HG03175 (cell line): ENCODE measurements around the gene ACP4.

Experiments used
- ATAC-seq: cut with Tn5 transposase; IDR thresholded peaks from one replicate; pipeline ENCODE4 v1.9.1; 2021; ENCODE audit warnings: mild to moderate bottlenecking, moderate library complexity; ENCODE audit not compliant: unreplicated experiment

Gene ACP4

GRCh38 chr19:50820549-50821247 is 30.5 kb downstream of the ACP4 start:
- no peak for ATAC-seq

- ATAC-seq, result no peak
These were observed 31.0 kb downstream of the ACP4 start for GRCh38 chr19:50821248-50821612.

DNA sequence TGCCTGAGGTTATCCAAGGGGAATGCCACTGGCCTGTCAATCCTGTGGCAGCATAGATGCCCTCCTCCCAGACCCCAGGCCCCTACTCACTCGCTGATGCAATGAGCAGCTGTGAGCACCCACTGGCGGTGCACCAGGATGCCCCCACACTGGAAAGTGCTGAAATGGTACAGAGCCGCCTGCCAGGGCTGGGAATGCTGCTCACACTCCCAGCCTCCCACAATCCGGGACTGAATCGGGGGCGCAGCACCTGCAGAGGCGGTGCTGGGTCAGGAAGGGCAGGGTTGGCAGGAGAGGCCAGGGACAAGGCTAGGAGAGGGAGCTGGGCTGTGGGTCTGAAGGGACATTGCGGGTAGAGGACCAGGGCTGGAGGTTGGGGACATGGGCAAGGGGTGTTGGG is 31.4 kb downstream of the ACP4 start:
- no peak for ATAC-seq

GRCh38 chr19:50822661-50823208 is 32.5 kb downstream of the ACP4 start:
- ATAC-seq, result no peak

DNA sequence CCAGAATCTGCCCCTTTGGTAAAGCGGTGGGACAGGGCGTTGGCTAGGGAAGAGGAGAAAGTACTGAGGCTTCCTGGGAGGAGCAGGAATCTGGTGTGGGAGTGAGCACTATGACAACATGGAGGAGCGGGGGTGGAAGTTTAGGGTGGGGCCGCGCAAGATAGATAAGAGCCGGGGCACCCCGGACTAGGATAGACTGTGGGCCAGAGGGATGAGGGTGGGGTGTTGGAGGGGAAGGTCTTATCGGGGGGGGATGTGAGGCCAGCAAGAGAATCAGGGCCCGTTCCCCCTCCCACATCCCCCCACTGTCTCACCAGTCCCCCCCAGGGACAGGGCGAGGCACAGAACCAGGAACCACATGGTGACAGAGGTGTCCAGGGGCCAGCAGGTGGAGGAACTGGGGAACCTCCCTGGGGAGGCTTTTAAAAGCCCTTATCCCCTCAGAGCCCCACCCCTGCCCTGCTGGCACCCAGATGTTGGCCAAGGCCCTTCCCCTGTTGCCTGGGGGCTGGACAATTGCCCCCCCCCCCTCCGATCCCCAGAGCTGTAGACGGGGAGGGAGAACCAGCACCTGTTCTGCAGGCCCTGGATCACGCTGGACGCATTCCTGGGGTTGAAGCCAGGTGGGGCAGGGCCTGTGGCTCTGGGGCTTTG is 33.3 kb downstream of the ACP4 start, which contains the start of gene KLK1:
TSS of gene KLK1 (minus strand) at position 399 of the 654 bp plus-strand sequence. CDS start at position 360, 39 bp downstream.
- ATAC-seq, result no peak

DNA sequence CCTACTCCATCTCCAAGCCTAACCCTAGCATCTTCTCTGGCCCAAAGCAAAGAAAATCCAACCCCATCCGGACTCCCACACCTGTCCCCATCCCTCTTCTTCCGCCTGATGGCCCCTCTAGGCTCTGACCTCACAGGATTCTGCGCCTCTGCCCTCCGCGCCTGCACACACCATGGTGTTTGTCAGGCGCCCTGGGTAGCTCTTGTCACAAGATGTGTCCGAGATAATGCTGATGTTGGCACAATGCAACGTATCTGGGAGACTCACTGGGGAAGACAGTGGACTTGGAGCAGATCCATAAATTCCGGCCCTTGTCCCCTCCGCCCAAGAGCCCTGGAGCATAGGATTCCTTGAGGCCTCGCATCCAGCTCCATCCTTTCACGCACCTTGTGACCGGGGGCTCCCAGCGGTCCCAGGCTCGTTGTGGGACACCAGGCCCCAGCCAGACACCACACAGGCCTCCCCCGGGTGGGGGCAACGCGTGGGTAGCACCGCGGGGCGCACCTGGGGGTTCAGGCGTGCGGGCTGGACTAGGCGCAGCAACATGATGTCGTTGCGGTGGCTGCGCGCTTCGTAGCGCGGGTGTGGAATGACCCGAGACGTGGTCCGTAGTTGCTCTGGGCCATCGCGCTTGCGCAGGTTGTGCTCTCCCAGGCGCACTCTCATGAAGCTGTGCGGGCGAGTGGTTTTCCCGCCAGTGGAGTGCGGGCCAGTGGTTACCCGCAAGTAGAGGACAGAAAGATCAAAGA is 36.5 kb downstream of the ACP4 start:
- no peak for ATAC-seq

GRCh38 chr19:50827476-50827875 is 37.3 kb downstream of the ACP4 start:
- ATAC-seq, result no peak

GRCh38 chr19:50829801-50830200 is 39.6 kb downstream of the ACP4 start:
- ATAC-seq, result no peak

DNA sequence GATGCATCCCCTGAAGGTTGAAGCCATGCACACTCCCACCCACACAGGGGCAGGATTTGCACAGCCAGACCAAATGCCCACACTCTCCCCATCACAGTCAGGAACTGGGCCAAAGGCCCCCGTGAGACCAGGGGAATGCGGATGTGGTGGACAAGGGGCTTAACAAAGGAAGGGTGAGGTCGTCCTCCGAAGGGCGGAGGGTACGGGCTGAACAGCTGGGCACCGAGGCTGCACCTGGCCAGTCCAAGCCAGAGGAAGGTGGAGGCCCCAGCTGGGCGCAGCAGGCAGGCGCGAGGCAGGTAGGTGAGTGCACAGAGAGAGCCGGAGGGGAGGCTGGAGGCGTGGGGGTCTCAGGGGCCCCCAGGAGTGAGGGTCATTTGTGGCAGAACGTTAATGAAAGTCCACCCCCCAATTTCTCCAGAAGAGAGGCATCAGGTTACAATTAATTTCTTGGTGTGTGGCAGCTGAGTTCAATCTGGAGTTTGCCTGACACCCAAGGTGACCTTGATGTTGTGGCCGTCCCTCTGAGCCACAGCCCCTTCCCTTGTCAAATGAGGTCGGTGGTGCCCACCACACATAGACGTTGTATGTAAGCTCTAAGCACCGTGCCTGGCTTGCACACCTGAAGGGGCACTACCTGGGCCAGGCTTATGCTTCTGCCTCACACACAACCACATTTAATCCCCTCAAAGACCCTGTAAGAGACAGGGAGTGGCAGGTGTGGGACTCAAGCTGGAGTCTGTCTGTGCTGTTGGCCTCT is 40.2 kb downstream of the ACP4 start:
- ATAC-seq, result no peak

DNA sequence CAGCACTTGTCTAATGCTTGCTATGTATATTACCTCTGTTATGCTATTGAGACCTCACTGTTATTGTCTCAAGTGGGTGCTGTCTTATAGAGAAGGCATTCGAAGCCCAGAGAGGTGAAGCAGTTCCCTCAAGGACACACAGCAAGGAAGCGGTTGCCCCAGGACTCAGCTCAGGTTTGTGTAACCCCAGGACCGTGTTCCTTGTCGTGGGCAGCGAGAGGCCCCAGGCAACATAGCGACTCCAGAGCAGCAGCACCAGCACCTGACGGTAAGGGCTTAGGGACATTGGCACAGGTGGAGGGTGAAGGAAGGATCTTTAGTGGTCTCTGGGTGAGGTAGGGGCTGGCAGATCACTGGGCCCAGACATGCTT is 40.8 kb downstream of the ACP4 start:
- no peak for ATAC-seq

GRCh38 chr19:50832666-50833065 is 42.5 kb downstream of the ACP4 start:
- ATAC-seq, result no peak

- no peak for ATAC-seq
These were observed 43.0 kb downstream of the ACP4 start, which contains the start of gene KLK15 for GRCh38 chr19:50833117-50833801. TSS of gene KLK15 (minus strand) at chr19:50833574. CDS start at chr19:50831492, 2,082 bp downstream.

DNA sequence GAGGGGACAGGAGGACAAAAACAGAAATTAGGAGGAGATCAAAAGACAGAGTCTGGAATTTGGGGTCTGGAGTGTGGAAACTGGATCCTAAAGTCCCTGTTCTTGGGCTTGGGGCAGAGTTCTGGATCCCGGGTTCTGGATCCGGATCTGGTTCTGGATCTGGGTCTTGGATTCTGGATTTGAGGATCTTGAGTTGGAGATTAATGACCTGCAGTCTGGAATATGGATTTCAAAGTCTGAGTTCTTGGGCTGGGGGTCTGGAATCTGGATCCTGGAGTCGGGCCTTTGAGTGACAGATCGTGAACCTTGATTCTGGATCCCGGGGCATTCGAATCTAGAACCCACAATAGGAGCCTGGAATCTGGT is 43.6 kb downstream of the ACP4 start:
- ATAC-seq, result no peak

DNA sequence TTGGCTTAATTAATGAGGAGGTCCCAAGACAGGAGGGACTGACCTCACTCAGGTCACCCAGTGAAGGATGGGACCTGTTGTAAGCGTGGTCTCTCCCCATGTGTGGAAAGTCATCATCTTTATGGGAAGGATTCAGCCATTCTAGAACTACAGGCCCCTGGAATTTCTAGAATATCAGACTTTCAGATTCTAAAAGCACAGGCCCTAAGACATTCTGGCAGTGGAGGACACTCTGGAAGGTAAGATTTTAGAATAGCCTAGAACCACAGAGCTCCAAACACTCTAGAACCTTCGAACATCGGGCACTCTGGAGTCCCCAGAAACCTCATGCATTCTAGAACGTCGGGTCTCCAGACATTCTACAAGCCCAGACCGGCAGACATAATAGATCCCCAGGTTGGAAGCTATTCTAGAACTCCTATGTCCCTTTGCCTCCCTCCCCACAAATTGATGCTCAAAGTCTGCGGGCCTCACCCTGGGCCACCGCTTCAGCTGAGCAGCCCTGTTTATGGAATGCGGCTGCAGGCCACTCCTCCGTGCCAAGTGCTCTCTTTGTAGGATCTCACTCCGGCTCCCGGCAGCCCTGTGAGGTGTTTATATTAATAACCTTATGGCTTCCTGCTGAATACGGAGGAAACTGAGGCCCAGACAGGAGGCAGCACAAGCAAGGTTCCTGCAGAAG is 45.0 kb downstream of the ACP4 start:
- no peak for ATAC-seq

GRCh38 chr19:50835785-50836542 is 45.7 kb downstream of the ACP4 start:
- peak; percentile 86 for ATAC-seq

DNA sequence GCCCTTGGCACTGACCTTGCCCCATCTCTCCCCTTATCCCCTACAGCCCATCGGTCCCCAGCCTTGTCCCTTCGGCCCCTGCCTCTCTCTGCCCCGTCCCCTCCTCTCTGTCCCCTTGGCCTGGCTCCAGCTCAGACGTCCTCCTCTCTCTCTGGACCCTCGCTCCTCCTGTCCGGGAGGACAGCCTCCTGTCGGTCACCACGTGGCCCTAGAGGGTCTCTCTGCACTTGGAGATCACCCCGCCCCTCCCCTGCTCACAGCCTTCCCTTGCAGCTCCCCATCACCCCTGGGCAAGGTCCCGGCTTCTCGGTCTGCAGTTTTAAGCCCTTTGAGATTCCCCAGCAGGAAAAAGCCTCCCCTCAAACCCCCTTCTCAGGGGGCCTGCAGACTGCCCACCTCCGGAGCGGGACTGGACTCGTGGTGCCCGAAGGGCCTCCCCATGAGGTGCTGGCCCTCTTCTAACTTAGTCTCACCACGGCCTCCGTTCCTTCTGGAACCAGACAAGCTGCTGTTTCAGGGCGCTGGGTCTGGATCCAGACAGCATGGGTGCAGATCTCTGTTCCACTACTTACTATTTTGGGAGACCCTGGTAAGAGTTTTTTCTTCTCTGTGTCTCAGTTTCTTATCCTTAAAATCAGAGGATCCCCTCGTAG is 46.5 kb downstream of the ACP4 start:
- ATAC-seq, result no peak

GRCh38 chr19:50837300-50837699 is 47.1 kb downstream of the ACP4 start:
- no peak for ATAC-seq

DNA sequence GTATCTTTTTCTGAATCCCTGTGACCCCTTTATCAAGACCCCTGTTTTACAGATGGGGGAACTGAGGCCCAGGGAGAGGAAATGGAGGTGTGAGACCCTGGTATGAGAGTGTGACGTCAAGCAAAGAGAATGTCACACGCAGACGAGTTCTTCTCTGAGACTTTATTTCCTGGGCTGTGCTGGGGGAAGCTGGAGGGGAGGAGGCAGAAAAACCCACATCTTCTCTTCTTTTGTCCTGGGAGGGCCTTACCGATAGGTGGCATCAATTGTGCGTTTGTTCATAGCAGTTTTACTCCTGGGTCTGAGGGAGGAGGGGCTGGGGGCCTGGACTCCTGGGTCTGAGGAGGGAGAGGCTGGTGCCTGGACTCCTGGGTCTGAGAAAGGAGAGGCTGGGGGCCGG is 48.0 kb downstream of the ACP4 start:
- no peak for ATAC-seq
